Progenitor cell of endocrine pancreas (in vitro differentiated cells): ENCODE results near the gene AZI2. TPM values are rescaled to one million over a fixed set of nuclear protein-coding genes. Genes with fewer than 3 reads are reported as not detected.

Experiments used
- DNase-seq: peaks from one replicate; pipeline ENCODE4 v3.0.0; 2021; ENCODE audit warnings: low spot score; ENCODE audit not compliant: unreplicated experiment
- H3K27ac Mint-ChIP-seq: 2 replicates; pipeline ENCODE4 v1.8.0; 2021; ENCODE audit warnings: mild to moderate bottlenecking, moderate library complexity, mixed read lengths
- H3K27me3 Mint-ChIP-seq: 2 replicates; pipeline ENCODE4 v1.8.0; 2021; ENCODE audit warnings: mixed read lengths
- H3K36me3 Mint-ChIP-seq: 2 replicates; pipeline ENCODE4 v1.8.0; 2022; ENCODE audit warnings: mixed read lengths; ENCODE audit not compliant: insufficient read depth
- H3K4me1 Mint-ChIP-seq: 2 replicates; pipeline ENCODE4 v1.8.0; 2021; ENCODE audit warnings: low read depth, mixed read lengths
- H3K4me3 Mint-ChIP-seq: 2 replicates; pipeline ENCODE4 v1.8.0; 2021; ENCODE audit warnings: low read depth, mild to moderate bottlenecking, moderate library complexity, mixed read lengths
- H3K9me3 Mint-ChIP-seq: 2 replicates; pipeline ENCODE4 v1.8.0; 2021; ENCODE audit warnings: low read depth, mixed read lengths
- CTCF ChIP-seq: fragments of 200-600 bp; sonication (generic); IDR thresholded peaks from one replicate; pipeline ENCODE4 v1.5.0; 2021; ENCODE audit warnings: antibody characterized with exemption, mild to moderate bottlenecking; ENCODE audit not compliant: unreplicated experiment
- total RNA-seq: library from RNA; stranded (reverse); gene quantifications from 2 replicates; pipeline ENCODE4 v1.2.1, GENCODE V29; 2021

The AZI2 gene
- total RNA-seq, 1 donor from 2014 or later = 57.1 TPM

GRCh38 chr3:28292622-28293021 lies 56.0 kb downstream of the AZI2 start:
- Mint-ChIP-seq H3K4me1 (peaks cover 3% of the 10 kb centered on the region), H3K27me3 (no peaks in the 10 kb centered on the region), H3K4me3 (no peak overlapping the region), H3K36me3 (peaks cover 5% of the 10 kb centered on the region), H3K27ac (no peak overlapping the region), H3K9me3 (no peaks in the 10 kb centered on the region)
- no peak for DNase-seq
- TF ChIP-seq CTCF = no peak

- H3K27me3 Mint-ChIP-seq = no peaks in the 10 kb centered on the region
- no peak overlapping the region for H3K27ac Mint-ChIP-seq
- no peak for DNase-seq
- no peaks in the 10 kb centered on the region for H3K9me3 Mint-ChIP-seq
- peaks cover 5% of the 10 kb centered on the region for H3K36me3 Mint-ChIP-seq
- H3K4me3 Mint-ChIP-seq = no peak overlapping the region
- TF ChIP-seq CTCF = no peak
- H3K4me1 Mint-ChIP-seq = peaks cover 3% of the 10 kb centered on the region
Measured at GRCh38 chr3:28291577-28291976, 57.0 kb downstream of the AZI2 start.

- no peaks in the 10 kb centered on the region for H3K27me3 Mint-ChIP-seq
- H3K27ac Mint-ChIP-seq = no peak overlapping the region
- H3K36me3 Mint-ChIP-seq = peaks cover 5% of the 10 kb centered on the region
- no peak for TF ChIP-seq CTCF
- peaks cover 3% of the 10 kb centered on the region for H3K4me1 Mint-ChIP-seq
- H3K9me3 Mint-ChIP-seq = no peaks in the 10 kb centered on the region
- DNase-seq = no peak
- H3K4me3 Mint-ChIP-seq = no peak overlapping the region
Measured at GRCh38 chr3:28290863-28291300, 57.7 kb downstream of the AZI2 start.

GRCh38 chr3:28287046-28287445 lies 61.6 kb downstream of the AZI2 start:
- no peak for TF ChIP-seq CTCF
- H3K4me1 Mint-ChIP-seq = peaks cover 4% of the 10 kb centered on the region
- no peaks in the 10 kb centered on the region for H3K27me3 Mint-ChIP-seq
- H3K4me3 Mint-ChIP-seq = no peak overlapping the region
- H3K9me3 Mint-ChIP-seq = no peaks in the 10 kb centered on the region
- peaks cover 5% of the 10 kb centered on the region for H3K36me3 Mint-ChIP-seq
- DNase-seq = no peak
- H3K27ac Mint-ChIP-seq = no peak overlapping the region

- peaks cover 8% of the 10 kb centered on the region for H3K4me1 Mint-ChIP-seq
- H3K36me3 Mint-ChIP-seq = peaks cover 5% of the 10 kb centered on the region
- peak; percentile 64 for TF ChIP-seq CTCF
- H3K9me3 Mint-ChIP-seq = no peaks in the 10 kb centered on the region
- no peak overlapping the region for H3K27ac Mint-ChIP-seq
- H3K4me3 Mint-ChIP-seq = no peak overlapping the region
- no peak for DNase-seq
- no peaks in the 10 kb centered on the region for H3K27me3 Mint-ChIP-seq
Measured at GRCh38 chr3:28286595-28286994, 62.0 kb downstream of the AZI2 start.
